AG04449 (cell line): ENCODE results near the gene LOXL1.

Source experiments
- CTCF ChIA-PET: fragments of 350-600 bp; formaldehyde crosslinking; extraction: SDS; loops from one replicate; lab custom pipeline; 2021; ENCODE audit warnings: antibody characterized with exemption; lab: Yijun Ruan, JAX
- POLR2A ChIA-PET: fragments of 400-600, 350-600 bp; formaldehyde crosslinking; extraction: SDS; loops from one replicate; lab custom pipeline; 2020; ENCODE audit warnings: antibody characterized with exemption, inconsistent platforms; lab: Yijun Ruan, JAX
- DNase-seq: peaks from one replicate; pipeline ENCODE4 v3.0.0-alpha.2; 2010; ENCODE audit warnings: low read depth, low spot score
- H3K4me3 ChIP-seq: 2 replicates; pipeline ENCODE4 v1.5.1; 2011; ENCODE audit warnings: low read depth, mild to moderate bottlenecking, control low read depth, low read length
- TF ChIP-seq, protein P1 (sequence below): IDR thresholded peaks from one replicate; pipeline ENCODE4 v1.5.1; 2011; ENCODE audit warnings: mild to moderate bottlenecking, moderate library complexity, low read length, control low read depth, inconsistent platforms; ENCODE audit not compliant: insufficient read depth; ENCODE audit errors: missing control alignments

Gene LOXL1

DNA sequence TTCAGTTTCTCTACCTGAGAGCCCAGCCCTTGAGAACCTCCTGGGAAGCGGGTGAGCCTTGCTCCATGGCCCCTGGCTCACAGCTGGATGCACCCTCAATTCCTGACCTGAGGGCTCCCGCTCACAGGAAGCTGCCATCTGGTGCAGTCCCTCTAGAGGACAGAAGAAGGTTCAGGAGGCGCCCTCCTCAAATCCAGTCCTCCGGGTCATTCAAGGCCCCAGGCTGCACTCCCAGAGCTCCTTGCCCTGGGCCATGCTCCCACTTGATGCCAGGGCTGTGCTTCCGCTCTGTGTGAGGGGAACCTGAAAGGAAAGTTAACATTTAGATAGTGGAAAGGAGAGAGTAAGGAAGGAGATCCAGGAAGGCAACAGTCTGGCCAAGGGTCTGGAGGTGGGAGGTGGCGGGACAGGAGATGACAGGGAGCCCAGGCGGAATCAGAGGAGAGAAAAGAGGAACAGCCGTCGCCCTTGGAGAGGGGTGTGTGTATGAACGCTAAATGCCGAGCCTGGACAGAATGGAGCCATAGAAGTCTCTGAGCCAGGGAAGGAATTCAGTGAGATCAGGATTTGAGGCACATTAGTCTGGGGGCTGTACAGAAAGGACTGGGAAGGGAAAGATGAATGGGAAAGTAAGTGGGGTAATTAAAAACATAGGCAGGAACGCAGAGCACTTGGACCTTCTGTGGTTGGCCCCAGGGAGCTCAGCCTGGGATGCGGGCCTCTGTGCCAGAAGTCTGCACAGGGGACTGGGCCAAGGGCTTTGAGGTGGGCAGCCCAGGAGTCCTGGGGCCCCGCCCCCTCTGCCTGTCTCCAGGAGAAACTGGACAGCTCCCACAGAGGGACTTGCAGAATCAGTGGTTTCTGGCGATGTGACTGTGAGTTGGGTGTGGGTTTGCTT, 26.8 kb upstream of the LOXL1 start:
- TF ChIP-seq, protein P1, sequence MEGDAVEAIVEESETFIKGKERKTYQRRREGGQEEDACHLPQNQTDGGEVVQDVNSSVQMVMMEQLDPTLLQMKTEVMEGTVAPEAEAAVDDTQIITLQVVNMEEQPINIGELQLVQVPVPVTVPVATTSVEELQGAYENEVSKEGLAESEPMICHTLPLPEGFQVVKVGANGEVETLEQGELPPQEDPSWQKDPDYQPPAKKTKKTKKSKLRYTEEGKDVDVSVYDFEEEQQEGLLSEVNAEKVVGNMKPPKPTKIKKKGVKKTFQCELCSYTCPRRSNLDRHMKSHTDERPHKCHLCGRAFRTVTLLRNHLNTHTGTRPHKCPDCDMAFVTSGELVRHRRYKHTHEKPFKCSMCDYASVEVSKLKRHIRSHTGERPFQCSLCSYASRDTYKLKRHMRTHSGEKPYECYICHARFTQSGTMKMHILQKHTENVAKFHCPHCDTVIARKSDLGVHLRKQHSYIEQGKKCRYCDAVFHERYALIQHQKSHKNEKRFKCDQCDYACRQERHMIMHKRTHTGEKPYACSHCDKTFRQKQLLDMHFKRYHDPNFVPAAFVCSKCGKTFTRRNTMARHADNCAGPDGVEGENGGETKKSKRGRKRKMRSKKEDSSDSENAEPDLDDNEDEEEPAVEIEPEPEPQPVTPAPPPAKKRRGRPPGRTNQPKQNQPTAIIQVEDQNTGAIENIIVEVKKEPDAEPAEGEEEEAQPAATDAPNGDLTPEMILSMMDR: no peak
- no peak for DNase-seq
- ChIA-PET POLR2A (no interaction called here), CTCF (interaction anchor here (0.6 to 24.7 kb wide), 8 partner anchors 12 to 65 kb away, joined by 3 to 533 read pairs (median 3); partner anchors contain the start of genes LOXL1 and TBC1D21)
- H3K4me3 ChIP-seq: no peak overlapping the region

DNA sequence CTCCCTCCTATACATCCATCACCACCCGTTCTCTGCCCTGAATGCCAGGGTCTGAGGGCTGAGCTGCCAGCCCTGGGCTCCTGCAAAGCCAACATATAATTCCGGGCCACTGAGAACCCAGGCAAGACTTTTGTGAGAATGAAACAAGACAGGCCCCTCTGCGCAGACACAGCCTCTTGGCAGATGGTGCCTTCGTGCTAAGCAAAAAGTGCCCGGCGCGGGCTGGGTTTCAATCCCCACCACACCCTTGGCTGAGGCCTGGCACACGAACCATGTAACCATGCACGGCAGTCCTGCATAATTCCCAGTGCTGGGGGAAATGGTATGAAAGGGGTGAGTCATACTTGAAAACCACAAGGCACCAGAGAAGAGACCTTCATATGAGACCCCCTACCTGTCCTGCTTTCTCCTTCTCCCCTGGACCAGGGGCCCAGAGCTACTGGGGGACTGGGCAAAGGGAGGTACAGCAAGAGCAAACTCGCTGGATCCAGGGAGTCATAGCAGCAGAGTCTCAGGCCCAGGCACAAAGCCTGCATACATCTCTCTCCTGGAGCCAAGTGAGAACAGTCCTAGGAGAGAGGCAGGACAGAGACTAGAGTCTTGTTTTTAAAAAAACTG, 26.1 kb upstream of the LOXL1 start:
- POLR2A ChIA-PET: no interaction called here
- TF ChIP-seq, protein P1: no peak
- CTCF ChIA-PET: interaction anchor here (1.3 to 24.7 kb wide), 4 partner anchors 17 to 64 kb away, joined by 3 to 533 read pairs (median 9); partner anchors contain the start of genes LOXL1 and TBC1D21
- no peak overlapping the region for H3K4me3 ChIP-seq
- DNase-seq: no peak

DNA sequence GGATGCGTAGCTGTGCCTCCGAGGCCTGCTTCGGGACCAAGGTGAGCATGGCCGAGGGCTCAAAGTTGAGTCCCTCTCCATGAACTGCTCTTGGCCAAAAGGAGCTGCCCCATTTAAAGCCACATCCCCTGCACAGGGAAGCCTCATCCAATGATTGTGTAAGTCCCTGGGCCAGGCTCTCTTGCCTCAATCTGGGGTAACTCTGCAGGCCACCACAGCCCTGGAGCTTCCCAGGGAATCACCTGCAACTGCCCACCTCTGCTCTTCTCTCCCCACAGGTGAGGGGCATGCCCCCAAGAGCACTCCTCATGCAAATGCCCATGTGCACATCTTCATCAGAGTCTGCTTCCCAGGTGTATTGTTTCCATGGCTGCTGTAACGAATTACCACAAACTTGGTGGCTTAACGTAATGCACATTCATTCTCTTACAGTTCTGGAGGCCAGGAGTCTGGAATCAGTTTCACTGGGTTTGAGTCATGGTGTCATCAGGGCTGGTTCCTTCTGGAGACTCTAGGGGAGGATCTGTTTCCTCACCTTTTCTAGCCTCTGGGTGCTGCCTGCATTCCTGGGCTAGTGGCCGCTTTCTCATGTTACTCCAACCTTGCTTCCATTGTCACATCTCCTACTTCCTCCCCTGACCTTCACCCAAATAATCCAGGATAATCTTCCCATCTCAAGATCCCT, 25.0 kb upstream of the LOXL1 start:
- TF ChIP-seq, protein P1: no peak
- no peak for DNase-seq
- POLR2A ChIA-PET: no interaction called here
- CTCF ChIA-PET: interaction anchor here (1.8 to 24.7 kb wide), 2 partner anchors 15 to 27 kb away, joined by 10 to 533 read pairs; partner anchors contain the start of genes LOXL1 and TBC1D21
- no peak overlapping the region for H3K4me3 ChIP-seq

DNA sequence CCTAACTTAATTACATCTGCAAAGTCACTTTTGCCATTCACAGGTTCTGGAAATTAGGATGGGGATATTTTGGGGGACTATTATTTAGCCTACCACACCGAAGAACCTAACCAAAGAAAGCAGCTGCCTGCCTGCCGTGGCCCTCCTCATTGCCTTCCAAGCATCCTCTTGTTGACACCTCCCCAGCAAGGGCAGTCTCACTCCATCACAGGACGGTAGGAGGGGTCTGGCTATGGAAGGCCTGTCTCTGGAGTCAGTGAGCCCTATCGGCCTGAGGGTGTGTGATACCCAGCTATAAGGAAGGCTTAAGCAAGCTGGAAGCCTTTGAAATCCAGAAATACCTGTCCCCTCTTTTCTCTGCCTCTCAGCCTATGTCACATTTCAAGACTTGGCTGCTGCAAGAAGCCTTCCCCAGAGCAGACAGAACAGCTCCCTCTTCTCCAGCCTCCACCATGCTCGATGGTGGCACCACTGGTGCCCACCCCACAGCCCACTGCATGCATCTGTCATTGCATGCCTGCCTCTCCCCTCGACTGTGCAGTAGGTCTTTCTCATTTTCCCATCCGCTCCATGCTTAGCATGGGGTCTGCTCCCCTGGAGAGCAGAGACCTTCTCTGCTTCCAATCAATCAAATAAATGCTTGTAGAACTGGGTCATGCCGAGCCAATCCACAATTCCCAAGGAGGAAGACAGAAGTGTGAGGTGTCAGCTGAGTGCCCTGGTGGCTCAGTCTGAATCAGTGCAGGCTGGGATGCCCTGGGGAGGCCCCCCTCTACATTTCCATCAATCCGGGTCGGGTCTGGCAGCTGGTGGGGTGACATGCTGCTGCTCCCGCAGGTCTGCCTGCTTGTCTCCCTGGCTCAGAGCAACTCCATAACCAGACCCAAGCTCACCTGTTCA, 23.9 kb upstream of the LOXL1 start:
- H3K4me3 ChIP-seq: no peak overlapping the region
- ChIA-PET CTCF (interaction anchor here (1.0 to 24.7 kb wide), 3 partner anchors 14 to 31 kb away, joined by 3 to 533 read pairs (median 7); partner anchors contain the start of genes LOXL1 and TBC1D21), POLR2A (no interaction called here)
- TF ChIP-seq, protein P1: no peak
- DNase-seq: no peak

DNA sequence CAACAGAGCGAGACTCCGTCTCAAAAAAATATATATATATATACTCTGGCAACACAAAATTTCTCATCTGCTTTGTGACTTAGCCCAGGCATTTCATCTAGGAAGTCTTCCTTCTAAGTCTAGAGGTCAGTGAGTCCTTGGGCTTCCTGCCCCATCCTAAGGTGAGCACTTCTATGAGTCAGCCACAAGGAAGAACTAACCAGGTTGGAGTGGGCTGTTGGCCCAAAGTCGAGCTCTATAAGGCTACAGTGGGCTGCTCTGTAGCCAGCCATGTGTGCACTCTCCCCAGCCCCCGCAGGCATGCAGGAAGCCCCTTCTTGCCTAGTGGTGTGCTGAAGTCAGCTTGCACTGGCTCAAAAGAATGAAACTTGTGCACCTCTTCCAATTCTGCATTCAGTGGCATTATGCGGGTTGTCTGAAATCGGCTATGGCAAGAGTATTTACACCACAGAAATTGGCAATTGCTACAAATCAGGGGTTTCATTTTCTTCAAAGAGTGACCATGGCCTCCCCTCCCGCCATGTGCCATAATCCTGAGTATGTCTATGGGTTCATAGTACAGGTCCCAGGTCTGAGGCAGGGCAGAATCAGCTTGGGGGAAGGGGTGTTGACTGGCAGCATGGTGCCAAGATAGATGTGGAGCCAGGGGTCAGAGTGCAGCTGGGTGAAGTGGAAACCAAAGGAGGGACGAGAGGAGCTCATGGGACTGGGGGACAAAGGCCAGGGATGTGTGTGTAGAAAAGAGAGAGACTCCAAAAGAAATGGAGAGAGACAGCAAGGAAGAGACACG, 22.0 kb upstream of the LOXL1 start:
- no peak for DNase-seq
- no peak overlapping the region for H3K4me3 ChIP-seq
- CTCF ChIA-PET: interaction anchor here (1.0 to 27.3 kb wide), 3 partner anchors 4 to 199 kb away, joined by 3 to 533 read pairs (median 533); partner anchors contain the start of gene LOXL1
- POLR2A ChIA-PET: no interaction called here
- TF ChIP-seq, protein P1: no peak
